H1 (cell line): ENCODE measurements around the gene C11orf65. TPM values are rescaled to one million over a fixed set of nuclear protein-coding genes. Genes with fewer than 3 reads are reported as not detected.

ENCODE experiments used
- polyA plus RNA-seq, 7 experiments: library from polyadenylated mRNA; depleted of rRNA in 3 of 7; stranded (reverse) in 5 of 7; unstranded in 2 of 7; fragments of >200 nt in 5 of 7; fragments of 200-250 nt in 2 of 7; gene quantifications; 1 replicate in 5 of 7; 2 replicates in 1 of 7; 4 replicates in 1 of 7; pipeline versions ENCODE4 v1.2.1 to v1.2.3, GENCODE V29; 2011 to 2013; ENCODE audit warnings: missing spikeins in 2 of 7, mixed read lengths in 2 of 7
- total RNA-seq: library from RNA; stranded (reverse); fragmentation: NEBNext Ultra II Directional; extraction: Animal tissue kit (Norgen Biotek cat#: 25700); gene quantifications from 2 replicates; pipeline ENCODE4 v1.2.1, GENCODE V29; 2021

The C11orf65 gene
- total and polyA plus RNA-seq, 2 of the 8 experiments (the other 6 are each of a cell fraction or from before 2014, with no cell fraction given), result 0.14 to 0.22 TPM

Other genes starting within 250 kb of the C11orf65 start
- 19.6 and 23.4 TPM in 2 replicates for gene NPAT, start 244.9 kb downstream of the C11orf65 start, total RNA-seq
- 2.9 and 4.6 TPM in 2 replicates for gene NPAT, start 244.9 kb downstream of the C11orf65 start, polyA plus RNA-seq (2011; rRNA removed)
- 53.4 and 55.4 TPM in 2 replicates for gene ATM, start 244.5 kb downstream of the C11orf65 start, total RNA-seq
- gene ATM, start 244.5 kb downstream of the C11orf65 start, polyA plus RNA-seq (2011; rRNA removed), result 11.0 and 14.9 TPM in 2 replicates
- gene POGLUT3, start 30.9 kb upstream of the C11orf65 start, total RNA-seq, result 14.6 and 17.4 TPM in 2 replicates
- 3.5 and 4.7 TPM in 2 replicates for gene POGLUT3, start 30.9 kb upstream of the C11orf65 start, polyA plus RNA-seq (2011; rRNA removed)
- gene EXPH5, start 126.2 kb upstream of the C11orf65 start, total RNA-seq, result 11.5 and 11.9 TPM in 2 replicates
- 0.86 and 1.1 TPM in 2 replicates for gene EXPH5, start 126.2 kb upstream of the C11orf65 start, polyA plus RNA-seq (2011; rRNA removed)
- gene DDX10, start 197.5 kb upstream of the C11orf65 start, total RNA-seq, result 44.9 and 52.2 TPM in 2 replicates
- gene DDX10, start 197.5 kb upstream of the C11orf65 start, polyA plus RNA-seq (2011; rRNA removed), result 27.7 and 49.2 TPM in 2 replicates